Measurements from ENCODE around the gene GPR150. TPM values are rescaled to one million over a fixed set of nuclear protein-coding genes. Genes with fewer than 3 reads are reported as not detected.

The GPR150 gene
- total RNA-seq, 2 experiments from 2014 or later, result 0.45 to 0.76 TPM

DNA sequence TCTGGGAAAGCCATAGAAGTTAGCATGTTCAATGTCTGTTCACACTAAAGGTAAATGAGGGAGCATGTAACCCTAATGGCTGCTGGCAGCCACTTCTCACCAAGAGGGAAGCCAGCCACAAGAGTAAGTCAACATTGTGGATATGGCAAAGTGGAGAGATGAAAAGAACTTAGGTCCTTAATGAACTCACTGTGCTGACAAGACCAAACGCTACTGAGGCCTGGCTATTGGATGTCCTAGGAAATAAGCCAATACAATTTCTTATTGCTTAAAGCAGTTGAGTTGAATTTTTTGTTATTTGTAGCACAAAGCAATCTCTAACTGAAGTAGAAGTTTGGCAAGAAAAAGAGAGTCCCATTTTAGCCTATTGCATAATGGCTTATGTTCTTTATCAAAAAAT lies 6.8 kb downstream of the GPR150 start:
- H3K27ac Mint-ChIP-seq, result no peak overlapping the region
- ATAC-seq (no peak), DNase-seq (no peak)
- POLR2A ChIA-PET, result no interaction called here
- H3K4me1 Mint-ChIP-seq (ENCODE audit: low read depth), result peaks cover 20% of the 10 kb centered on the region
- intact Hi-C loops (cut with micrococcal nuclease), result no loop called here
- H3K36me3 Mint-ChIP-seq (ENCODE audit: low read depth), result no peaks in the 10 kb centered on the region
- peaks cover 1% of the 10 kb centered on the region for H3K27me3 Mint-ChIP-seq
- H3K4me3 Mint-ChIP-seq, result no peak overlapping the region
- no peak for TF ChIP-seq CTCF (IDR thresholded peaks at IDR 0.05)
- CTCF ChIA-PET, result no interaction called here
- no peaks in the 10 kb centered on the region for H3K9me3 Mint-ChIP-seq

DNA sequence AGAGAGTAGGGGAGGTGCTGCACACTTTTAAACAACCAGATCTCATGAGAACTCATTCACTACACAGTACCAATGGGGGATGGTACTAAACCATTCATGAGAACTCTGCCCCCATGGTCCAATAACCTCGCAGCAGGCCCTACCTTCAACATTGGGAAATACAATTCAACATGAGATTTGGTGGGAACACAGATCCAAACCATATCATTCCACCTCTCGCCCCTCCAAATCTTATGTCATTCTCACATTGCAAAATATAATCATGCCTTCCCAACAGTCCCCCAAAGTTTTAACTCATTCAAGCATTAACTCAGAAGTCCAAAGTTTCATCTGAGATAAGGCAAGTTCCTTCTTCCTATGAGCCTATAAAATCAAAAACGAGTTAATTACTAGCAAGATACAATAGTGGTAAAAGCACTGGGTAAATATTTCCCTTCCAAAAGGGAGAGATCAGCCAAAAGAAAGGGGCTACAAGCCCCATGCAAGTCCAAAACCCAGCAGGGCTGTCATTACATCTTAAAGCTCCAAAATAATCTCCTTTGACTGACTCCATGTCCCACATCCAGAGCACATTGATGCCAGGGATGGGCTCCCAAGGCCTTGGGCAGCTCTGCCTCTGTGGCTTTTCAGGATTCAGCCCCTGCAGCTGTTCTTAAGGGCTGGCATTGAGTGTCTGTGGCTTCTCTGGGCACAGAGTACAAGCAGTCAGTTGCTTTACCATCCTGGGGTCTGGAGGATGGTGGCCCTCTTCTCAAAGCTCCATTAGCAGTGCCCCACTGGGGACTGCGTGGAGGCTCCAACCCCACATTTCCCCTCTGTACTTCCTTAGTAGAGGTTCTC lies 8.3 kb downstream of the GPR150 start:
- peaks cover 5% of the 10 kb centered on the region for H3K9me3 Mint-ChIP-seq
- CTCF ChIA-PET, result no interaction called here
- POLR2A ChIA-PET, result no interaction called here
- ATAC-seq (no peak), DNase-seq (no peak)
- no peak overlapping the region for H3K4me3 Mint-ChIP-seq
- H3K27me3 Mint-ChIP-seq, result peaks cover under 1% of the 10 kb centered on the region
- no peak for TF ChIP-seq CTCF (IDR thresholded peaks at IDR 0.05)
- peaks cover 5% of the 10 kb centered on the region for H3K36me3 Mint-ChIP-seq (ENCODE audit: low read depth)
- intact Hi-C loops (cut with micrococcal nuclease), result no loop called here
- no peak overlapping the region for H3K27ac Mint-ChIP-seq
- H3K4me1 Mint-ChIP-seq (ENCODE audit: low read depth), result peaks cover 19% of the 10 kb centered on the region

- Mint-ChIP-seq H3K4me3 (no peak overlapping the region), H3K36me3 (ENCODE audit: low read depth) (peaks cover 5% of the 10 kb centered on the region), H3K27ac (no peak overlapping the region), H3K9me3 (peaks cover 5% of the 10 kb centered on the region), H3K4me1 (ENCODE audit: low read depth) (peaks cover 18% of the 10 kb centered on the region), H3K27me3 (no peaks in the 10 kb centered on the region)
- intact Hi-C loops (cut with micrococcal nuclease), result no loop called here
- ChIA-PET CTCF (no interaction called here), POLR2A (no interaction called here)
- DNase-seq (no peak), ATAC-seq (no peak)
- TF ChIP-seq CTCF (IDR thresholded peaks at IDR 0.05), result no peak
Observed at GRCh38 chr5:95628933-95629332, 9.0 kb downstream of the GPR150 start.

- no peaks in the 10 kb centered on the region for H3K27me3 Mint-ChIP-seq
- no peak overlapping the region for H3K27ac Mint-ChIP-seq
- peaks cover 5% of the 10 kb centered on the region for H3K36me3 Mint-ChIP-seq (ENCODE audit: low read depth)
- no peak overlapping the region for H3K4me3 Mint-ChIP-seq
- no peak for TF ChIP-seq CTCF (IDR thresholded peaks at IDR 0.05)
- peaks cover 5% of the 10 kb centered on the region for H3K9me3 Mint-ChIP-seq
- peaks cover 18% of the 10 kb centered on the region for H3K4me1 Mint-ChIP-seq (ENCODE audit: low read depth)
- intact Hi-C loops (cut with micrococcal nuclease), result no loop called here
- ChIA-PET CTCF (interaction anchor here (1.1 to 2.7 kb wide), 3 partner anchors 8 to 14 kb away, joined by 4 to 14 read pairs (median 8); no protein-coding TSS in a partner anchor), POLR2A (interaction anchor here (1.2 to 2.7 kb wide), 3 partner anchors 8 to 14 kb away, joined by 3 to 23 read pairs (median 5); no protein-coding TSS in a partner anchor)
- ATAC-seq (no peak), DNase-seq (no peak)
Observed at GRCh38 chr5:95630394-95630917, 10.6 kb downstream of the GPR150 start.

Measured in activated CD8-positive, alpha-beta T cell treated with anti-CD3 and anti-CD28 coated beads for 36 hours (primary cell).